NCI-H524 (cell line): Measurements from ENCODE around the gene STEAP3.

Experiments
- DNase-seq, 2 experiments: peaks; one replicate each; lab custom pipeline; 2025; lab: John Stamatoyannopoulos, UW

The STEAP3 gene

DNA sequence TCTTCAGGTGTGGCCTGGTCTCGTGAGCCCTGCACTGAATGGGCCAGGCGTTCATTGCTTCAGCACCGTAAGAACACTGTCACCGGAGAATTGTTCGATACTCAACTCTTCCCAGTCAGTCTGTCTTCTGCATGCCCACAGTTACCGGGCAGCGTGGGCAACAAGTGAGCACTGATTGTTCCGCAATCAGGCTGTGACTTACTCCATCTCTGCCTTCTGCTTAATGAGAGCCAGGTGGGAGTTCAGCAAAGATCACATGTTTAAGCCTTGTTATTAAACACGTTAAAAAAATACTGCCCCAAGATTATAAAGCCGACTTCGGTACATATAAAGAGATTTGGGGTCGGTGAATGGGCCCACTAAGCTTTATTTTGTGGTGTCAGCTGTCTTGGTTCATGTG, 3.7 kb downstream of the STEAP3 start:
- no peak for DNase-seq

DNA sequence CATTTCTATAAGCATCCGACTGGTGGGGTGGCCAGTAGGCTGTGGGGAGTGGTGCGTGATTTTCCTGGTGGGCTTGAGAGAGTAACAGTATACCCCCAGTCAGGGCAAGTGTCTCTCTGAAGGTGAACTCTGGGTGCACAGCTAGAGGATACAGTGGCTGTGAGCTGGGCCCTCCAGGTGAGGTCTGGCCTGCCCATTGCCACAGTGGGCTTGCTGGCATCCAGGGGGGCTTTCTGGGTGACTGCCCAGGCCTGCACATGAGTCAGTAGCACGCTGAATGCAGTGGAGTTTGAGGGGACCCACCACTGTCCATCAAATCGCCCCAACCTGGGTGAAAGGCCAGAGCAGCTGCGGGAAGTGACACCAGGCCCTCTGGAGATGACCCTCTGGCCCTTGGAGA, 4.5 kb downstream of the STEAP3 start:
- no peak for DNase-seq

DNA sequence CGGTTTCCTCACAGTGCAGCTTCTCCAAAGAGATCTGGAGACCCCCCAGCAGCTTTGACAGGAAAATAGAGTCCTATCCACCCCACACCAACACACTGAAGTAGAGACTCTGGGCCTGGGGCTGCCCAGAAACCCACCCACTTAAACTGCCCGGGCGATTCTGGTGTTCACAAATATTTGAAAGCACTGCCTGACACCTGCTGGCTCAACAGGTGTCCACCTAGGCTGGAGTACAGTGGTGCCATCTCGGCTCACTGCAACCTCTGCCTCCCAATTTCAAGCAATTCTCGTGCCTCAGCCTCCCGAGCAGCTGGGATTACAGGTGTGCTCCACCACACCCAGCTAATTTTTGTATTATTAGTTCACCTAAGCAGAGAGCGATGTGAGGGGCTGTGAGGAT, 5.3 kb downstream of the STEAP3 start:
- DNase-seq = no peak

DNA sequence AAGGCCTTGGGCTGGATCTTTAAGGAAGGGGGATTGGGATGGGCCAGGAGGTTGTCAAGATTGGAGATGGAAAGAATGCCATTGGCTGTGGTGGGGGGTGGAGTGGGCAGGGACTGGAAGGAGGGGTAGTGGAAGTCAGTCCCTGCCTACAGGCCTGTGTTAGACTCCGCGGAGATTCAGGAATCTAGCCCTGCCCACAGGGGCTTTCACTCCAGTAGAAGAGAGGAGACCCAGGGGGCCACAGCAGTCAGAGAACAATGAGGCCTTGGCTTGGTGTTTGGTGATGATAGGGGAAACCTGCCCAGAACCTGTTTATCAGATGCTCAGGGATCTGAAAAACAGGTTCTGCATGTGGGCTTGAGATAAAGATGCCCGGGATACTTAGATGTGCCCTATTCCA, 6.1 kb downstream of the STEAP3 start:
- DNase-seq = no peak

DNA sequence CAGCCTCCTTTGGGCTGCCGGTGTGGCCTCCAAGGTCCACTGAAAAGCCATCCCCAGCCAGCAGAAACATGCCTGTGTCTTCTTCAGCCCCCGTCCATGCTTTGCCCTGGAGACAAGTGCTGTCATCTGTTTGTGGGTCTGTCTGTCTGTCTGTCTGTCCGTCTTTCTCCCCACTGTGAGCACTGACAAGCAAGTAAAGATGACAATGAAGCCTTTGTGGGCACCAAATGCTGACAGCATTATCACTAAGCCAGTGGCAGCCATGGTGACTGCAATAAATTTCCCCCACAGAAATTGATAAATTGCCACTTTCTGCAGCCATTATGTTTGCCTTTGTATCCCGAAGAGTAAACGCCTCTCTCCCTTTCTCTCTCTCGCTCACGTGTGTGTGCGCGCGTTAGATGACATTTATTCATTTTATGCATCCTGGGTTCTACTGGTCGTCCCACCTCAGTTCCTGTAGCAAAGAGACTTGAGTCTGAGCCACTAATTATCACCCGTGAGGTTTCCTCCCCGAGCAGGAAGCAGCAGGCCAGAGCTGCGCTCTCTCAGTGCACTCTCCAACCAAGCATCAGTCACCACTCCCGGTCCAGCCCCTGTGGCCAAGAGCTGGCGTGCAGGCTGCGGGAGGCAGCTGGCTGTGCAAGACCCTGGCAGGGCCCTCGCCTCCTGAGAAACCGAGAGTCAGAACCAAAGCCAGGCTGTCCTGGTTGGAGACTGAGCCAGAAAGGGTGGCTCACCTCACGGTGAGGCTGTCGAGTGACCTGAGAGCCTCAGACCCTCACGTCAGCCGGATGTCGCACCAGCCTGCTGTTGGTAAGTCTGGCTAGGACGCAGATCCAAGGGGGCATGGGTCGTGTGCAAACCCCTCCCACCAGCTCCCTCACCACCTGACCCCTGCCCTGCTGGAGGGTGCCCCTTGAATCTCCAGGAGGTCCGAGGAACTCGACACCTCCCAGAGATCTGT, 6.9 kb downstream of the STEAP3 start:
- no peak for DNase-seq

DNA sequence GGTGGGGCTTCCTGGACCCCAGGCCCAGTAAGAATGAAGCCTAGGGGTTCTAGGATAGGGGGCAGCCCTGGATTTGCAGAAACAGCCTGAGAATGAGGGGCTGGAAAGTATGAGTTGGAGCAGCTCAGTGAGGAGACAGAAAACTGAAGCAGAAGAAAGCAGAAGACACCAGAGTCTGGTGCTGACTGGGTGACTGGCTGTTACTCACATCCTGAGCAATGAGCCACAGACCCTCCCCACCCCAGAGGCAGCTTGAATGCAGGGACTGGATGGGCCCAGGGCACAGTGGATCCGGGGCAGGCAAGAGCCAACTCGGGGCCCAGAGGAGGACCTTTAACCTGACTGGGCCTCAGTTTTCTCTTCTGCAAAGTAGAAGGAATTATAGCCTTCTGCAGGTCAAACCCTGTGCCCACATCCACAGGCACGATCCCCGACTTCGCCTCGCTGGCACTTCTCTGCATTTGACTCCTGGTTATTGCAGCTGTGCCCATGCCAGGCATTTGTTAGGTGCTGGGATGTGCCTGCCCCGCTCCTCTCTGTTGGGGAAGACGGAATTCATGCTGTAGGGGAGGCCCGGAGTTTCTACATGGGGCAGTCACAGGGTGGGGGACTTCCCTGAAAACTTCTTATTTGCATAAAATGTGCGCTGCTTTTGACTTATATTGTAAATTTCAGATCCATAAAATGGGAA, 8.5 kb downstream of the STEAP3 start:
- DNase-seq = no peak

DNA sequence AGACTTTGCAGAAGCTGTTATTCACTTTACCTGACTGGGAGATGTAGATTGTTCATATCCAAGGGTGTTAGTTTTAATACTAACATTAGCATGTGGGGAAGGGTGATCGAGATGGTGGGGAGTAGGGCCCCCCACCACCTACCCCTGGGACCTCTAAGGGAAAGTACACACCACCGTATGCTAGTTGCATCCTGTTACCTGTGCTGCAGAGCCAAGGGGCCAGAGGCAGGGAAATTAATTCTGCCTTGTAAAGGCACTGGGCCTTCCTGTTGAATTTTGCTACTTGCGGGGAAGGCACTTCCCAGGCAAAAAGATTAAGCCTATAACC, 9.0 kb downstream of the STEAP3 start:
- no peak for DNase-seq

DNA sequence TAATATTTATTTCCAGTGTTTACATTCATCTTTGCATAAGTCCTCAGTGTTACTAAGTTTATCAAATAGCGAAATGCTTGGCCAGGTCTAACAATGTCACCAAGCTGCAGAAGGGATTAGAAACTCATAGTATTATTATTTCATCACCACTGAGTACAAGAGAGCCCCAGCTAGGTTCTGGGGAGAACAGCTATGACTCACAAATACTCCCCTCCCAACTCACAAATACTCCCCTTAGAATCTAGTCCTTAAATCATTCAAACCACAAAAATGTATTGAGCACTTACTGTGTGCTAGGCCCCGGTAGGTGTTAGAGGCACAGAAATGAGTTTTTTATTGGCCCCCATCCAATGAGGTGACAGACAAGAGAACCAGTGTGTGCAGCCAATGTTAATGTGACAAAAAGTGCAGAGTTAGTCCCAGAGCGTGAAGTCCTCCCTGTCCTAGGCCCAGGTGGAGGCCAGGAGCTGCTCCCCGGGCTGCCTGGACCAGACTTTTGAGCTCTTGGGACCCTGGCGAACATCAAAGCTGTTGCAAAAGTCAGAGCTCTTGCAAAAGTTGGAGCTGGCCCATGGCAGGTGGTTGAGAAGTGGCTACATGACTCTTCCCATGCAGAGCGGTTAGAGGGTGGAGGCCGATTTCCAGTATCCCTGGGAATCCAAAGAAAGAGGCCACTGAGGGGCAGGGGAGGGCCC, 9.8 kb downstream of the STEAP3 start:
- no peak for DNase-seq

DNA sequence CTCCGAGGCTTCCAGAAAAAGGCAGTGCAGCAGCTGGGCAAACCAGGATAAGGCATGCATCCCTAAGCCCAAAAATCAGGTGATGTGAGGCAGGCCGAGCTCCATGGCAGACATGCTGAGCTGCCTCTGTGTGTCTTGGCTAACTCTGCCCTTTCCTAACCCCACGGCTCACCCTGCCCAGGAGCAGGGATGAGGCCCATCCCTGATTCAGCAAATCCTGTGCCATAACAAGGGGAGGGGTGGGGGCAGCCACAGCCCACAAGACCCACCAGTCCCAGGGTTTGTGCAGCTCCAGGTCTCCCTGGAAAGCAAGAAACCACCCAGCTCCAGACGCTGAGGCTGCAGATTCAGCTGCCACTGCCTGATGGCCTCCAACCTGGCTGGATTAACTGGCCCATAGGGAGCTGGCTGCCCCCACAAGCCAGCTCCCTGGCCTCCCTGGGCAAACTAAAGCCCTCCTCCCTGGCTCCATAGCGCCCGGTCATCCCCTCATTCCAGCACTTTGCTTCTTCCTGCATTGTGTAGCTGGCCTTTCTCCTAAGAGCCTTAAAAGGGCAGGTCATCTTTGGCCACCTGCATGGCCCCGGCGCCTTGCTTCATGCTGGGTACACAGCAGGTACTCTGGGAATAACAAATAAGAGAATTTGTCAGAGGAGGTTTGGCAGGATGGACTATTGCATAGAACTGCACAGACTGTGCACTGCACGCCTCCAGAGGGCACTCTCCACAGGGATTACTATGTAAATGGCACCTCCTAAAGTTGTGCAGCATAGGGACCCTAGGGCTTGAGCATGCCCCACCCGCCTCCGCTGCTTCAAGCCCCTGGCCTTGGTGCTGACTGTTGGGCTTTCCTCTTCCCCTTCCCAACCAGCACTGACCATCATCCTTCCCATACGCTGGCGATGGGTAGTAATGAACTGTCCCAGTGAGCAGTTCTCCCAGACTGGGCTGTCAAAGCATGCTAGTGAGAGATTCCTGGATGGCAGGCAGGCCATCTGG, 10.7 kb downstream of the STEAP3 start:
- DNase-seq = peak in 1 of 2 experiments; percentile 26

DNA sequence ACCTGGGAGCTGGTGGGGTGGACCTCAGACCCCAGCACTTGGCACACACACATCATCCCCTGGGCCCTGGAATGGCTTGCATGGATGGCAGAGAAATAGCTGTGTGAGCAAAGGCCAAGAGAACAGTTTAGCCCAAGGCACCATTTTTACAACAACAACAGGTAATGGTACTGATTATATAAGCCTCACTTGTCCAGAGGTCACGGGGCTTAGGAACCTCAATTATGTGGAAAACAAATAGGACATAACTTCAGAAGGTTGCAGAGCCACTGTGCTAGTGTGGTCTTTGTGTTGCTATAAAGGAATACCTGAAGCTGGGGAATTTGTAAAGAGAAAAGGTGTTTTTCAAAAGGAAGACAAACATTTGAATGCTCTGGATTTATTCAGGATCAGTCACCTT, 13.2 kb downstream of the STEAP3 start:
- DNase-seq = no peak

DNA sequence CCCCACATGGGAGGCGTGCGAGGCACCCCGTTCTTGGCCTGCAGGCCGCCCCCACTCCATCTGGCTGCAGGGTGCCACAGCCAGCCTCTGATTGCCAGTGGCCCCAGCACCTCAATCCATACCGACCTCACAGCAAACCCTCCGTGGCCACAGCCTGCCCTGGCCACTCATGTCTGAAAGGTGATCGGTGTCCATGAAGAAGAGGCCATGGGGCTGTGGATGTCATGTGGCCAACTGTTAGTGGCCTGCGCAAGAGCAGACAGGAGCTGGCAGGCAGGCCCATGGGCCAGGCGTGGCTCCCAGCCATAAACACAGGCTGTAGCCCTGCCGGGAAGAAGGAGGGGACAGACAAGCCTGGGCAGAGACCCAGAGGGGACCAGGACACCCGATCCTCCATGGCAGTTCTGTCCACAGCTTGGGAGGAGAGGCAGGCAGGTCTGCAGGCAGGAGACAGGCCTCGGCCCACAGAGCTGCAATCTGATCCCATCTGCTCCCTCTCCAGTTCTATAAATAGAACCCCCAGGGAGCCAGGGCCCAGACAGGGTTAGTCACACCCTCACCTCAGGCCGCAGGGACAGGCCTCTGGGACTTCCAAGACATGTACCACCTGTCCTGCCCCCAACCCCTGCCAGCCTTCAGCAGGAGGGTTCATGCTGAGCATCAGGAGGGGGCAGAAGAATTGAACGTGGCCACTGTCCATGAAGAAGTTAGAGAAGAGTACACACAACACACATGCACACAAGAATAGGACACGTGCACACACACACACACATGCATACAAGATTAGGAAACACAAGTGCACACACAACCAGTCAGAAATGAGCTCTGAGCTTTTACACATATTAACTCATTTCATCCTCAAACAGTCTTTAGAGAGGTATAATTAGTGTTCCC, 16.9 kb downstream of the STEAP3 start:
- DNase-seq = peak; percentile 83 to 90

DNA sequence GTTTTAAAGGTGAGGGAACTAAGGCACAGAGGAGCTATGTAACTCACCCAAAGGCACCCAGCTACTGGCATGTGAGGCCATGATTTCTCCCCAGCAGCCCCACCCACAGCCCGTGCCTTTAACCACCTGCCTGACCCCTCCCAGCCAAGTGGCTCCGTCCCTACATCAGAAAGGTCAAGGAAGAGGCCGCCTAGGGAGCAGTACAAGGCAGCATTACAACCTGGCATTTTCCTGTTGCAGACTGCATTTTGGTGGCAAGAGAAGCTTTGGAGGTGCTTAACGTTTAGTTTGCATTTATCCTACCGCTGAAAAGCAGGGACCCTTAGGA, 17.5 kb downstream of the STEAP3 start:
- DNase-seq = no peak

DNA sequence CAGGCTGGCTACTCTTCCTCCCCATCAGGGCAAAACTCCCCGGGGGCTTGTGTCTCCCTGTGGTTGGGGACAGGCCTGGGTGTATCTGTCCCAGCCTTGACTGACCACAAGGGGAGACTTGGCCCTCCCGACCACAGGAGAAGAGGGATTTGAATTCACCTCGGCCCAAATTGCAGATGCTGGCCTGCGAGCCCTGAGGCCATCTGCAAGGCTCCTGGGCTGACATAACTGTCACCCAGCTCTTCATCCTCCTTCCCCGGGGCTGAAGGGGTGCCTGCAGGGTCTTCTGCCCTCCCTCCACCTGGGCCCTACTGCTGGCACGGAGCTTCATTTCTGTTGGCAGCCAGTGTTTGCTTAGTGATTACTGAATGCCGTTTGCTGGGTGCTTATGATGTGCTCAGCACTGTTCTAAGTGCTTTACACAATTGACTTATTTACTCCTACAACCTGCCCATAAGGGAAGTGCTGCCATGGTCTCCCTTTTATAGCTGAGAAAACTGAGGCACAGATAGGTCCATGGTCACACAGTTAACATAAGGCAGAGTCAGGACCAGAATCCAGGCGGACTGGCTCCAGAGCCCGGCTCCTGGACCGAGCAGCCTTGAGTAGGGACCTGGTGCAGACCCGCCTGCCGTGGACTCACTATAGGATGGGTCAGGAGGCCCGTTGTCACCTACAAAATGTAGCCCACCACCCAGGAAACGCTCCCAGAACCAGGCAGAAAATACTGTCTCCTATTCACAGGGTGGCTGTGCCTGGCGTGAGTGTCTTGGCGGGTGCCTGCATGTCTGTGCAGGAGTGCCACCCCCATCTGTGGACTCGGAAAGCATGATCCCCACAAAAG, 18.9 kb downstream of the STEAP3 start:
- no peak for DNase-seq

DNA sequence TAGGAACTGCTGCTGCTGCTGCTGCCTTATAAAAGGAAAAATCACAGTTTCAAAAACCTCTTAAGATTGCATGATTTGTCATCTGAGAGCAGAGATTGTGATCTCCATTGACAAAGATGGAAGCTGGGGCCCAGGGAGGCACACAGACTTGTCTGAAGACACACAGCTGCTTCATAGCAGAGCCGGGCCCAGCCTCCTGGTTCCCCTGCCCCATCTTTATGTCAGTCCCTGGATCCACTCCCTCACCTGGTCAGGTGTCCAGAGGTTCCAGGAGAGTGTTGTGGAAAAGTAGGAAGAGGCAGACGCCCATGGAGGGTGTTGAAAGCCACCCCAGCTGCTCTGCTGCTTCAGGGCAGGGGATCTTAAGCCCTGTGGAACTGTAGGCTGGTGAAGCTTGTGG, 20.0 kb downstream of the STEAP3 start:
- no peak for DNase-seq

DNA sequence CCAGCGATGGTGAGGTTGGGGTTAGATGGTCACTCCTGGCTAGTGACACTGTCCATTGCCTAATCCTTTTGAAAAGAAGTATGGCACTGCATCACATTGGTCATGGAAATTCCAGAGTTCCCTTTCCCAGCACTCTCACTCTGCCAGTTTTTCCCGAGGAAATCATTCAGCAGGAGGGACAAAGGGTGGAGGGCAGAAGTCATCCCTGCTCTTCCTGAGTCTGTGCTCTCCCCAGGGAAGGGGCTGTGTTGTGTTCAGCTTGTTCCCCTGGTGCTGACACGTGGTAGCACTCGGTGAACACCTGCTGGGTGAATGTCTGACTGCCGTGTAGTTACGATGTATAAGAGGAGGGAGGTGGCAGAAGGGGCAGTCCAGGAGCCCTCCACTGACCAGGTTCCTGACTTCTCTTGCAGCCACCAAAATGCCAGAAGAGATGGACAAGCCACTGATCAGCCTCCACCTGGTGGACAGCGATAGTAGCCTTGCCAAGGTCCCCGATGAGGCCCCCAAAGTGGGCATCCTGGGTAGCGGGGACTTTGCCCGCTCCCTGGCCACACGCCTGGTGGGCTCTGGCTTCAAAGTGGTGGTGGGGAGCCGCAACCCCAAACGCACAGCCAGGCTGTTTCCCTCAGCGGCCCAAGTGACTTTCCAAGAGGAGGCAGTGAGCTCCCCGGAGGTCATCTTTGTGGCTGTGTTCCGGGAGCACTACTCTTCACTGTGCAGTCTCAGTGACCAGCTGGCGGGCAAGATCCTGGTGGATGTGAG, 21.6 kb downstream of the STEAP3 start:
- DNase-seq = no peak

DNA sequence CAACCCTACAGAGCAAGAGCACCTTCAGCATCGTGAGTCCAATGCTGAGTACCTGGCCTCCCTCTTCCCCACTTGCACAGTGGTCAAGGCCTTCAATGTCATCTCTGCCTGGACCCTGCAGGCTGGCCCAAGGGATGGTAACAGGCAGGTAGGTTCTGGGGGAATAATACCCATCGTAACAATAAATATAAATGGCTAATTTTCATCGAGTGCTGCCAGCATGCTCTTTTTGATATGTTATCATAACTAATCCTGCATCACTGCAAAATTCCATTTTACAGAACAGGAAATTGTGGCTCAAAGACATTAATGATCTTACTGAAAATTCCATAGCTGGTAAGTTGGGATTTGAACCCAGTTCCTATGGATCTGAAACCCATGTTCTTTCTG, 22.2 kb downstream of the STEAP3 start:
- no peak for DNase-seq

DNA sequence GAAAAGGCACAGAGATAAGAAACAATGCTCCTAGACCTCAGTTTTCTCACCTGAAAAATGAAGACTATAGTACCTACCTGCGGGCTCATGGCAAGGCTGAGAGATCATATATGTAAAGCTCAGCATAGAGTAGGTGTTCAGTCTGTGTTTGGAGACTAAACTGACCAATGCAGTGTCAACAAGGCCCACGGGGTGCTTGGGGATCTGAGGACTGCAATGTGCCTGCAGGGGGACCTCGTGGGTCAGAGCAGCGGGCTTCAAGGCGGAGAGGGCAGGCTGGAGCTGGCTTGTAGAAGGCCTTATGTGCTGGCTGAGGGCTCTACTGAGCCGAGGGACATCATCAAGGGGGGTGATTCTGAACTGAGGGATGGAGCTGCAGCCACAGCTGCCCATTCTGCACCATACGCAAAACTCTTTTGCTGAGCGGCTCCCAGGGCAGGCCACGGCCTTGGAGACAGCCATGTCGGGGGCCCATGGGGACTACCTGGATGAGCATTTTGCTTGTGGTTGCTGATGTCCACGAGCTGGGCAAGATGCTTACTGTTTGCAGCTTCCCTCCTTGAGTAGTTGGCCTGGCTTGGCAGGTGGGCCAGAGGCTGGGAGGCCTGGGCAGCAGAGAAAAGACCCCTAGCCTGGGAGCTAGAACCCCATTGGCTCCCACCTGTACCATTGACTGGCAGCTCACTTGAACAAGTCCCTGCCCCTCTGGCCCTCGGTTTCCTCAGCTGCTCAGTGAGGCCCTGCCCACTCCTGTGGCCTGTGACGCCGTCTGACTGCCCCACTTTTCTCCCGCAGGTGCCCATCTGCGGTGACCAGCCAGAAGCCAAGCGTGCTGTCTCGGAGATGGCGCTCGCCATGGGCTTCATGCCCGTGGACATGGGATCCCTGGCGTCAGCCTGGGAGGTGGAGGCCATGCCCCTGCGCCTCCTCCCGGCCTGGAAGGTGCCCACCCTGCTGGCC, 23.5 kb downstream of the STEAP3 start:
- DNase-seq = no peak

DNA sequence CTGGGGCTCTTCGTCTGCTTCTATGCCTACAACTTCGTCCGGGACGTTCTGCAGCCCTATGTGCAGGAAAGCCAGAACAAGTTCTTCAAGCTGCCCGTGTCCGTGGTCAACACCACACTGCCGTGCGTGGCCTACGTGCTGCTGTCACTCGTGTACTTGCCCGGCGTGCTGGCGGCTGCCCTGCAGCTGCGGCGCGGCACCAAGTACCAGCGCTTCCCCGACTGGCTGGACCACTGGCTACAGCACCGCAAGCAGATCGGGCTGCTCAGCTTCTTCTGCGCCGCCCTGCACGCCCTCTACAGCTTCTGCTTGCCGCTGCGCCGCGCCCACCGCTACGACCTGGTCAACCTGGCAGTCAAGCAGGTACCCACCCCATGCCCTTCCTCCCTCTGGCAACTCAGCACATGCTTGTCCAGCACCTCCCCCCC, 24.2 kb downstream of the STEAP3 start:
- DNase-seq = no peak
